DMS53 treated with DMSO at 0.1 percent for 48 hours (cell line): ENCODE data around the gene NDFIP1.
"Not testable (repeated sequence)": the region's sequence is repeated elsewhere in the genome, so short reads cannot be mapped to it uniquely, and the experiment has no call there.

Experiments
- DNase-seq: peaks from one replicate; lab custom pipeline; 2025; ENCODE audit not compliant: unreplicated experiment; lab: John Stamatoyannopoulos, UW

The NDFIP1 gene

GRCh38 chr5:142151436-142152383, 43.1 kb downstream of the NDFIP1 start:
- DNase-seq: peak; percentile 43

DNA sequence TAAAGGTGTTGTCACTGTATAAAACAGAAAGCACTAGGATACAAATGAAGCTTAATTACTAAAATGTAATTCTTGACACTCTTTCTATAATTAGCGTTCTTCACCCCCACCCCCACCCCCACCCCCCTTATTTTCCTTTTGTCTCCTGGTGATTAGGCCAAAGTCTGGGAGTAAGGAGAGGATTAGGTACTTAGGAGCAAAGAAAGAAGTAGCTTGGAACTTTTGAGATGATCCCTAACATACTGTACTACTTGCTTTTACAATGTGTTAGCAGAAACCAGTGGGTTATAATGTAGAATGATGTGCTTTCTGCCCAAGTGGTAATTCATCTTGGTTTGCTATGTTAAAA, 43.8 kb downstream of the NDFIP1 start:
- no peak for DNase-seq

- no peak for DNase-seq
Measured at GRCh38 chr5:142153674-142154448, 45.3 kb downstream of the NDFIP1 start.

DNA sequence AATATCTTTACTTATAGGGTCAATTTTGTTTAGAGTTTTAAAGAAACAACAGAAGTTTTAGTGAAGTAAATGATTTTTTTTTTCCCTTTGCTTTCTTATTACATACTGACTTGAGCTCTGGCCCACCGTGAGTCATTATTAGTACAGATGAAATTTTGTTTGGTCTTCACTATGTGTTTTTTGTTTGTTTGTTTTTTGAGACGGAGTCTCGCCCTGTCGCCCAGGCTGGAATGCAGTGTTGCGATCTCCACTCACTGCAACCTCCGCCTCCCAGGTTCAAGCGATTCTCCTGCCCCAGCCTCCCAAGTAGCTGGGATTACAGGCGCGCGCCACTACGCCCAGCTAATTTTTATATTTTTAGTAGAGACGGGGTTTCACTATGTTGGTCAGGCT, 45.9 kb downstream of the NDFIP1 start:
- DNase-seq: not testable (repeated sequence)

GRCh38 chr5:142156839-142157463, 48.4 kb downstream of the NDFIP1 start:
- no peak for DNase-seq

DNA sequence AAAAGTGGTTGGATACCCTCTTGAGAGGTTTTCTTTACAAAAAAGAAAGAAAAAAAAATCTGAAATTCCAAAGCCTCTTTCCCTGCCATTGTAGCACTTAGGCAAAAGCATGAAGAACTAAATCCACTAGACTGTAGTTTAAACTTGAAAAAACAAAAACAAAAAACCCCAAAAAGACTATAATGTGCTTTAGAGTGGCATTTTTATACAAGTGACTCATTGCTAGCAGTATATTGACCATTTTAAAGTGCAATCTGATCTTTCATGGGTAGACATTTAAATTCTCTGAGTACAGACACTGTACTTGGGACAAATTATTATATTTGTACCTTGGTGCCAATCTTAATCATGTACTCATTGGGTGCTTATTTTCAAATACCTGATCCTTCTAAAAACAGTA, 50.8 kb downstream of the NDFIP1 start:
- no peak for DNase-seq

- DNase-seq: no peak
Measured at GRCh38 chr5:142164315-142164714, 55.7 kb downstream of the NDFIP1 start.

- no peak for DNase-seq
Measured at GRCh38 chr5:142166754-142167153, 58.2 kb downstream of the NDFIP1 start.

DNA sequence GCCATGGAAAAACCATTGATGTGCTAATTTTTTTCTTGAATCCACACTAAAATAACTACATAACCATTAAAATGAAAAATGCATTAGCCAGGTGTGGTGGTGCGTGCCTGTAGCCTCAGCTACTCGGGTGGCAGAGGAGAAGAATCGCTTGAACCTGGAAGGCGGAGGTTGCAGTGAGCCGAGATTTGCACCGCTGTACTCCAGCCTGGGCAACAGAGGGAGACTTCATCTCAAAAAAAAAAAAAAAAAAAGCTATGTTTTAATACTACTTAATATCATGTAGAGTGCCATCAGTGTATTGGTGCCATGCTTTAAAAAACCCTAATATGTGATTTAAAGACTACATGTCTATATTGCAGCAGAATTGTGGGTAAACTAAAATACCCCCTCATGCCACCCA, 58.9 kb downstream of the NDFIP1 start:
- DNase-seq: no peak

- DNase-seq: no peak
Measured at GRCh38 chr5:142168365-142168764, 59.8 kb downstream of the NDFIP1 start.

DNA sequence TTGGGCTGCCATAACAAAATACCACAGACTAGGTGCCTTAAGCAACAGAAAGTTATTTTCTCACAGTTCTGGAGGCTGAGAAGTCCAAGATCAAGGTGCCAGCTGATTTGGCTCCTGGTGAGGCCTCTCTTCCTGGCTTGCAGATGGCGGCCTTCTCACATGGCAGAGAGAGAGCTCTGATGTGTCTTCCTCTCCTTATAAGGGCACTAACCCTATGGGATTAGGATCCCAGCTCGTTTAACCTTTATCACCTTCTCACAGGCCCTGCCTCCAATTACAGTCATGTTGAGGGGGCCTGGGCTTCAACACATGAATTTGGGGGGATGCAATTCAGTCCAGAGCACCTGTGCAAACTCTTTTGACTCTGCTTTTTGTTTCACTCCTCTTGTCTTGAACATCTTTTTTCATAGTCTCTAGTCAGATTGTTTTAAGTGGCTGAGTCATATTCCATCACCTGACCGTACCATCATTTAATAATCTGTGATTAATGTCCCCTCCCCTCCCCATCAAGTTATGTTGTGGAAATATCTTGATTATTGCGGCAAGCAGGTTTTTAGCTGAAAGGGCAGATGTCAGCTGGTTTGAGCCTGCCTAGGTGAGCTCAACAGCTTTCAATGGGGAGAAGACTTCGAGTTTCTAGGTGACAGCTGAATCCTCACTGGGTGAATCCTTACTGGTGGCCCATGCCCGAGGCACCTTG, 61.8 kb downstream of the NDFIP1 start:
- no peak for DNase-seq

- no peak for DNase-seq
Measured at GRCh38 chr5:142171270-142171669, 62.7 kb downstream of the NDFIP1 start.

GRCh38 chr5:142175039-142175438, 66.5 kb downstream of the NDFIP1 start:
- no peak for DNase-seq

GRCh38 chr5:142175461-142176142, 67.0 kb downstream of the NDFIP1 start:
- no peak for DNase-seq

GRCh38 chr5:142176255-142176654, 67.7 kb downstream of the NDFIP1 start:
- no peak for DNase-seq

DNA sequence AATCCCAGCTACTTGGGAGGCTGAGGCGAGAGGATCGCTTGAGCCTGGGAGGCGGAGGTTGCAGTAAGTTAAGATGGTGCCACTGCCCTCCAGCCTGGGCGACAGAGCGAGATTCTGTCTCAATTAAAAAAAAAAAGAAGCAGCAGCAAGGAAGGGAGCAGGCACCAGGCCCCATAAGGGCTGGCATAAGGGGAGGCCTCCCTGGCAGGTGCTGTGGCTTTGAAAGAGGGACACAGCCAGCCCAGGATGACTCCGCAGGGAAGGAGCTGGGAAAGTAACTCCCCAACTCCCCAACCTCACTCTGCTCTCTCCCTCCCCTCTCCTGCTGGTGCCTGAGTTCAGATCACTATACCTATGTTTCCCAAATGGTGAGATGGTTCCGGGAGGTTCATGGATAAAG, 70.1 kb downstream of the NDFIP1 start:
- DNase-seq: no peak

DNA sequence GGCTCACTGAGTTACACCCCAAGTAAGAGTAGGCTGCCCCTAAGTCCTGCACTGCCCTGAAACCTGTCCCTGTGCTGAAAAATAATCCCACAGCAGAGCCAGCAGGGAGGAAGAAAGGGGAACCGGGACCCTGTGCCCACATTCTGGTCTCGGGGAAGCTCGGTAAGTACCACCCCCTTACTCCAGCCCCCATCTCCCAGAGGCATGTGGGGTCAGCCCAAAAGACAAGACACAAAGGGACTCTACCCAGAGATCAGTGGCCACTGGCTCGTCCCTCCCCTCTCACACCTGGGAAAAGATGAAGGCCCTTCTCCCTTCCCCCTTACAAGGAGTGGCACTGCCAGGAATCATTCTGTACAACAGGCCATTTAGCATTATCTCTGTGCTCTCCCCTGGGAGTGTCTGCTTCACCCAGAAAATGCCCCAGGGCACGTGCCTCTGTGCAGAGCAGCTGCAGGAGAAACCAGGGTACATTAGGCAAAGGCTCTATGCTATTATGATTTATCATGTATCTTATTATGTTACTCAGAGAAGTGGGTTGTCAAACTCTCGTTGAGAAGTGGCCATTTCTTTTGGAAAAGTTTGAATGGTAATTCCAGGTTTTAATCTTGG, 71.3 kb downstream of the NDFIP1 start:
- no peak for DNase-seq

GRCh38 chr5:142181096-142181495, 72.5 kb downstream of the NDFIP1 start:
- DNase-seq: no peak

- DNase-seq: no peak
Measured at GRCh38 chr5:142181547-142182163, 73.1 kb downstream of the NDFIP1 start.

DNA sequence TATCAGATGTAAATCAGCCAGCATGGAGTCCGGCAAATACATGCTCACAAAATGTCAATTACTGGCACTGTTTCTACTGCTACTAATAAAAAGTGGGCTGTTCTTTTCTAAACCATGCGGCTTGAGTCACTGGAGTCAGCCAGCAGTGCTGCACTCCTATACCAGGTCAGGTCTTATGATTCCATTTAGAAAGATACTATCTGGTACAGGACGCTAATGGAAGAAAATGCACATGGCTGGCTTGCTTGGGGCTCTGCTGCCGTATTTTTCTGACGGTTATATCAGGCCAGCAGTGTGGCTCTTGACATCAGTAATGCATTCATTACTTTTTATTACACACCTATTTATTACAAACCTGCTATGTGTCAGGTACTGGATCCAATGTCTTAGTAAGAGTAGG, 74.3 kb downstream of the NDFIP1 start:
- no peak for DNase-seq
